Esophagus muscularis mucosa (tissue), 4 donors: ENCODE results near the gene ORM1. TPM values are rescaled to one million over a fixed set of nuclear protein-coding genes. Genes with fewer than 3 reads are reported as not detected.

Source experiments
- DNase-seq: peaks from one replicate; pipeline ENCODE4 v3.0.0-alpha.2; 2017; ENCODE audit errors: extremely low spot score
- H3K27ac ChIP-seq, 4 donors: fragments of 200-600 bp; sonication (generic); replicated peaks in 1 of 4; 1 replicate in 3 of 4; 2 replicates in 1 of 4; pipeline ENCODE4 v1.5.1; 2016 to 2019; ENCODE audit warnings: mild to moderate bottlenecking in 1 of 4
- H3K27me3 ChIP-seq, 4 donors: fragments of 200-600 bp; sonication (generic); one replicate each; pipeline versions ENCODE4 v1.5.1 to v1.6.0; 2016 to 2019
- H3K36me3 ChIP-seq, 4 donors: fragments of 200-600 bp; sonication (generic); one replicate each; pipeline ENCODE4 v1.5.1; 2016 to 2019
- H3K4me1 ChIP-seq, 4 donors: fragments of 200-600 bp; sonication (generic); one replicate each; pipeline ENCODE4 v1.5.1; 2016 to 2019
- H3K4me3 ChIP-seq, 4 donors: fragments of 200-600 bp; sonication (generic); 1 replicate in 2 of 4; 2 replicates in 2 of 4; pipeline ENCODE4 v1.5.1; 2016 to 2019; ENCODE audit warnings: mild to moderate bottlenecking in 4 of 4, moderate library complexity in 1 of 4
- H3K9me3 ChIP-seq, 4 donors: fragments of 200-600 bp; sonication (generic); 1 replicate in 3 of 4; 2 replicates in 1 of 4; pipeline ENCODE4 v1.5.1; 2016 to 2019
- CTCF ChIP-seq, 3 experiments: fragments of 200-600 bp in 2 of 3; fragments of 450-650 bp in 1 of 3; sonication (generic) in 2 of 3; IDR thresholded peaks; one replicate each; pipeline ENCODE4 v1.5.1; 2017 to 2019; ENCODE audit warnings: antibody characterized with exemption in 3 of 3, mild to moderate bottlenecking in 2 of 3, moderate library complexity in 1 of 3
- EP300 ChIP-seq: sonication (generic); formaldehyde crosslinking; IDR thresholded peaks from one replicate; pipeline ENCODE4 v1.6.1; 2017; ENCODE audit warnings: antibody characterized with exemption
- POLR2A ChIP-seq: fragments of 450-650 bp; IDR thresholded peaks from one replicate; pipeline ENCODE4 v1.6.1; 2017; ENCODE audit warnings: antibody characterized with exemption, moderate library complexity, mild to moderate bottlenecking, low read depth
- POLR2AphosphoS5 ChIP-seq, 2 donors: sonication (generic); formaldehyde crosslinking; IDR thresholded peaks; one replicate each; pipeline ENCODE4 v1.6.1; 2017; ENCODE audit warnings: antibody characterized with exemption in 2 of 2
- WGBS: methylation state at CpG from one replicate; pipeline ENCODE4 v1.1.5; 2018; 5-methylcytosine and 5-hydroxymethylcytosine counted together
- intact Hi-C: fragments of 100-400 bp; cut with DNase I; formaldehyde crosslinking; loops from one replicate; pipeline ENCODE4 v1.15.1; 2023
- total RNA-seq, 4 donors: library from RNA; depleted of rRNA; stranded (reverse); fragments of >200 nt; gene quantifications; one replicate each; pipeline versions ENCODE4 v1.1.0 to v1.2.1, GENCODE V29; 2016

The ORM1 gene
- total RNA-seq, 4 donors from 2014 or later: 1.3 TPM; not detected in 3

GRCh38 chr9:114300846-114301797 is 21.8 kb upstream of the ORM1 start:
- H3K4me1 ChIP-seq: peaks cover 0 to 8% (median 7%) of the 10 kb centered on the region in 4 donors
- peaks cover 0 to 7% (median 2%) of the 10 kb centered on the region in 4 donors for H3K36me3 ChIP-seq
- intact Hi-C loops: no loop called here
- DNase-seq: no peak
- H3K27me3 ChIP-seq: no peaks in the 10 kb centered on the region
- peaks cover 0 to 4% (median 0%) of the 10 kb centered on the region in 4 donors for H3K9me3 ChIP-seq
- no peak overlapping the region for H3K27ac ChIP-seq
- TF ChIP-seq CTCF (IDR thresholded peaks at IDR 0.05) (no peak), POLR2A (no peak), EP300 (no peak), POLR2AphosphoS5 (IDR thresholded peaks at IDR 0.05) (no peak)
- 95% methylated on average over 29 of the region's 31 CpGs for whole genome bisulfite sequencing
- H3K4me3 ChIP-seq: no peak overlapping the region

- 0% methylated on average over 1 of the region's 15 CpGs for WGBS
- H3K36me3 ChIP-seq: peaks cover 0 to 7% (median under 1%) of the 10 kb centered on the region in 4 donors
- no peak overlapping the region for H3K27ac ChIP-seq
- no peaks in the 10 kb centered on the region for H3K9me3 ChIP-seq
- no peaks in the 10 kb centered on the region for H3K27me3 ChIP-seq
- DNase-seq: no peak
- H3K4me1 ChIP-seq: peaks cover 0 to 8% (median 7%) of the 10 kb centered on the region in 4 donors
- intact Hi-C loops: no loop called here
- no peak for TF ChIP-seq POLR2A
- no peak for TF ChIP-seq POLR2AphosphoS5 (IDR thresholded peaks at IDR 0.05)
- TF ChIP-seq EP300: no peak
- TF ChIP-seq CTCF (IDR thresholded peaks at IDR 0.05): no peak
- no peak overlapping the region for H3K4me3 ChIP-seq
Observed at GRCh38 chr9:114301798-114302565, 20.9 kb upstream of the ORM1 start.

- intact Hi-C loops: no loop called here
- WGBS: 75% methylated on average over 6 of the region's 6 CpGs
- H3K4me1 ChIP-seq: peaks cover 0 to 8% (median 7%) of the 10 kb centered on the region in 4 donors
- no peaks in the 10 kb centered on the region for H3K9me3 ChIP-seq
- H3K36me3 ChIP-seq: peaks cover 0 to 8% (median 3%) of the 10 kb centered on the region in 4 donors
- no peak for DNase-seq
- H3K4me3 ChIP-seq: no peak overlapping the region
- TF ChIP-seq POLR2A (no peak), EP300 (no peak), CTCF (IDR thresholded peaks at IDR 0.05) (no peak), POLR2AphosphoS5 (IDR thresholded peaks at IDR 0.05) (no peak)
- H3K27ac ChIP-seq: no peak overlapping the region
- H3K27me3 ChIP-seq: no peaks in the 10 kb centered on the region
Observed at GRCh38 chr9:114302727-114303126, 20.2 kb upstream of the ORM1 start.

DNA sequence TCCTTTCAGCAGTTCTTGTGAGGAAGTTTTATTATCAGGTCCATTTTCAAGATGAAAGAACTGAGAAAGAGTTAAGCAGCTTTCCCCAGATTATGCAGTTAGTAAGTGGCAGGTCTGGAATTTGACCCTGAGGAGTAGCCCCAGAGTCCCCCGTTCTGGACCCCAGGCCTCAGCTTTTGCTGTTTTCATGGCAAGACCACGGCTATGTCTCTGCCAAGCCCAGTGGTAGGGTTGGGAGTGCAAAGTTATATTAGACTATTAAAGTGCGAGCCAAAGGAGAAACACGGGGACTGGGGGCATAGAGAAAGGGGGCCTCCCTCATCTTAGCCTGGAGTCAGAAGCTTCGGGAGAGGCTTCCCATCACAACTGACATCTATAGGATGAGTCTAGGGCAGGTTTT is 19.3 kb upstream of the ORM1 start:
- WGBS: 93% methylated on average over 5 of the region's 5 CpGs
- H3K36me3 ChIP-seq: peaks cover 0 to 14% (median 3%) of the 10 kb centered on the region in 4 donors
- peaks cover 0 to 8% (median 7%) of the 10 kb centered on the region in 4 donors for H3K4me1 ChIP-seq
- intact Hi-C loops: no loop called here
- H3K27ac ChIP-seq: no peak overlapping the region
- TF ChIP-seq EP300 (no peak), POLR2AphosphoS5 (IDR thresholded peaks at IDR 0.05) (no peak), CTCF (IDR thresholded peaks at IDR 0.05) (no peak), POLR2A (no peak)
- peak; percentile 68 for DNase-seq
- no peaks in the 10 kb centered on the region for H3K27me3 ChIP-seq
- H3K4me3 ChIP-seq: no peak overlapping the region
- H3K9me3 ChIP-seq: no peaks in the 10 kb centered on the region
